GM18951 (cell line): ENCODE results near the gene HABP4.

Experiments
- POLR2A ChIP-seq: IDR thresholded peaks from 4 replicates; pipeline ENCODE4 v1.6.1; 2011; ENCODE audit warnings: mild to moderate bottlenecking; ENCODE audit not compliant: insufficient read length, insufficient read depth; ENCODE audit errors: extremely low read depth
- in situ Hi-C: fragments of 300-500 bp; cut with MboI; formaldehyde crosslinking; loops from one replicate; pipeline ENCODE4 v1.12.0; 2022; ENCODE audit warnings: low sequenced_read_pairs, mixed read lengths, inconsistent platforms; ENCODE audit not compliant: unreplicated experiment

Gene HABP4

GRCh38 chr9:96514800-96515158 lies 64.8 kb downstream of the HABP4 start:
- in situ Hi-C loops: no loop called here

GRCh38 chr9:96515621-96516470 lies 65.9 kb downstream of the HABP4 start:
- TF ChIP-seq POLR2A: no peak
- in situ Hi-C loops: no loop called here

More at GRCh38 chr9:96514800-96515158, 64.8 kb downstream of the HABP4 start:
- no peak for TF ChIP-seq POLR2A

- TF ChIP-seq POLR2A: no peak
- in situ Hi-C loops: no loop called here
Observed at GRCh38 chr9:96519095-96519494, 69.1 kb downstream of the HABP4 start.

- TF ChIP-seq POLR2A: no peak
- in situ Hi-C loops: no loop called here
Observed at GRCh38 chr9:96519787-96520186, 69.8 kb downstream of the HABP4 start.

DNA sequence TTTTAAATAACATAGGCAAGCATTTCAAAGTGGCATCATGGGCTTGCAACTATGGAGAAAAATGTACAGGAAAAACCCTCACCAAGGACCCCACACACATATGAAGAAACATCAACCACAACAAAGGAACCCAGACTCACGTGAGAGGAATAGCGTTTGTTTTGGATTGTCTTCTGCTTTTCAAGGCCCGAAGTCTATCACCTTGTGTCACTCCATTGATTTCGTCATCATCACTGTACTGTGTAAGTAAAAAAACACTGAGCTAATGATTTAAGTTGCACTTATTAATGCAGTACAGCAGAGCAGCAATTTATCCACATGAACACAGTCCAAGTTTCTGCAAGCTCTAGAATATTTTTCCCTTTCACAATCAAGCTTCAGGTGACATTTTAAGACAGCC lies 72.4 kb downstream of the HABP4 start:
- no peak for TF ChIP-seq POLR2A
- in situ Hi-C loops: no loop called here

DNA sequence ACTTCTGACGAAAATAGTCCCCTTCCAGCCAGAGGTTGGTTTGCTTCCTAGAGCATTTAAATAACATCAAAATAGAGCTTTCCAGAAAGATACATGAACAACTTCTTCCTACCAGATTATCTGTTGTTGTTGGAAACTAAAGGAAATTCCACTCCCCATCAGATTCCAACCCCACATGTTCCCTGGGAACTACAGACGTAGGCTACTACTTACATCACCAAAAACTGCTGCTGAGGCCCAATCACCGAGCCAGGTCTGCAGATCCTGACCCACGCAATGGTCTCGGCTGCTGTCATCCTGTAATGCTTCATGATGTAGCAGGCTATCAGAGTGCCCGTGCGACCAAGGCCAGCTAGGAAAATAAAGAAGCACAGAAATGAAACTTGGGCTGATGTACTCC lies 73.4 kb downstream of the HABP4 start:
- no peak for TF ChIP-seq POLR2A
- in situ Hi-C loops: no loop called here

DNA sequence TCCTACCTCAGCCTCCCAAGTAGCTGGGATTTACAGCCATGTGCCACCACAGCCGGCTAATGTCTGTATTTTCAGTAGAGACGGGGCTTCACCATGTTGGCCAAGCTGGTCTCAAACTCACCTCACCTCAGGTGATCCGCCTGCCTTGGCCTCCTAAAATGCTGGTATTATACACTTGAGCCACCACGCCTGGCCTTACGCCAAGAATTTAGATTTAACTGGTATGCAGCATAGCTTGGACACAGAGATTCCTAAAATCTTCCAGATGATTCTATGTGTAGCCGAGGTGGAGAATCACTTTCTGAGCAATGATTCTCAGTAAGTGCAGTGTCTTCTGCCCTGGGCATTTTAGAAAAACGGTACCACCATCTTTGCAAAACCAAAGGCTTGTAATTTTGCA lies 74.1 kb downstream of the HABP4 start:
- in situ Hi-C loops: no loop called here
- TF ChIP-seq POLR2A: no peak

- in situ Hi-C loops: no loop called here
- TF ChIP-seq POLR2A: no peak
Observed at GRCh38 chr9:96524764-96525163, 74.8 kb downstream of the HABP4 start.

- in situ Hi-C loops: no loop called here
- TF ChIP-seq POLR2A: no peak
Observed at GRCh38 chr9:96532173-96532572, 82.2 kb downstream of the HABP4 start.

- in situ Hi-C loops: no loop called here
- no peak for TF ChIP-seq POLR2A
Observed at GRCh38 chr9:96540106-96540505, 90.1 kb downstream of the HABP4 start.
